Posterior vena cava (tissue), 2 donors: ENCODE data around the gene TNFRSF1B. TPM values are rescaled to one million over a fixed set of nuclear protein-coding genes. Genes with fewer than 3 reads are reported as not detected.
"Not testable (repeated sequence)": the region's sequence is repeated elsewhere in the genome, so short reads cannot be mapped to it uniquely, and the experiment has no call there.

Source experiments
- DNase-seq: peaks from one replicate; pipeline ENCODE4 v3.0.0-alpha.2; 2020; ENCODE audit warnings: low spot score
- intact Hi-C, 2 donors: fragments of 100-400 bp; cut with DNase I; formaldehyde crosslinking; loops; one replicate each; pipeline versions ENCODE4 v1.14.1 to v1.14.2; 2022 to 2023
- total RNA-seq, 2 donors: library from RNA; stranded (reverse); fragmentation: NEBNext Ultra II Directional; extraction: Animal tissue kit (Norgen Biotek cat#: 25700); gene quantifications; one replicate each; pipeline ENCODE4 v1.2.1, GENCODE V29; 2021
- donor health status: DM: yes; HTN: yes; CAD: no.
- donor health status: DM: yes; HTN: yes; CAD: no.

Gene TNFRSF1B
- total RNA-seq, 2 donors from 2014 or later, result 37.6 to 38.1 TPM

DNA sequence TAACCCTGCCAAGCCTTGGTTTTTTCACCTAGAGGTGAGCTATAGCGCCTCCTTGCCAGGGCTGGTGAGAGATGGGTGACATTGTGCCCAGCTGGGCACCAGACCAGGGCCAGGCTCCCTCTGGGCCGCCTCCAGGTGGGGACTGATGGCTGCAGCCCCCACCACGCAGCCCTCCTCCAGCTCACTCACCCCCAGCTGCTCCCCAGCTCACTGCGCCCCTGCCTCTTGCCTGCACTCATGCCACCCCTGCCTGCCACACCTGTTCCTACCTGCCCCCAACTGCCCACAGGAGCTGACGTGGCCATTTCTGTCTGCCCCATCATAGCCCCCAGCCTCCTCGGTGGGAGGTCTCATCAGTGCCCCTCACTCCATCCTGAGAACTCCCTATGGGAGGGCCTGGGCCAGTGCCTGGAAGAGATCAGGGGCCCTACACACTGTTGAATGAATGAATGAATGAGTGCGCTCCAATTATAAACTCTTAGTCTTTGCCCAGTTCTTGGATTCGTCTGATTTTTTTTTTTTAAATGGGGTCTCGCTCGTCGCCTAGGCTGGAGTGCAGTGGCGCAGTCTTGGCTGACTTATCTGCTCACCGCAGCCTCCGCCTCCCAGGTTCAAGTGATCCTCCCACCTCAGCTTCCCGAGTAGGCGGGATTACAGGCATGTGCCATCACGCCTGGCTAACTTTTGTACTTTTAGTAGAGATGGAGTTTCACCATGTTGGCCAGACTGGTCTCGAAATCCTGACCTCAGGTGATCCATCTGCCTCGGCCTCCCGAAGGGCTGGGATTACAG, 36.6 kb downstream of the TNFRSF1B start:
- DNase-seq, result no peak
- intact Hi-C loops, result no loop called here

DNA sequence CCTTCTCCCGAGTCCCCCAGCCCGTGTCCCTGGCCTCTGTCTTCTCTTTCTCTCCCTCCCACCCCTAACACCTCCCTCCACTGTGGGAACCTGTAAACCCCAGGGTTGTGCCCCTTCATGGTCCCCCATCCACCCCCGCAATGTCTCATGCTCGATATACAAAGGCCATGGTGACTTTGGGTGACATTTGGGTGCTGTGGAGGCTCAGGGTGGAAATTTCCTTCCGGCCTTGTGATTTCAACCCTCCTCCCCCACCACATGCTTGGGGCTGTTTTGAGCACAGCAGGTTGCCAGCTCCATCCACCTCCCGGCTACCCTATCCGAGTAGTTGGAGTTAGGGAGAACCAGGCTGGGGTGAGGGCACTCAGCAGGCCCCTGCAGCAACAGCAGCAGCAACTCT, 37.3 kb downstream of the TNFRSF1B start:
- no peak for DNase-seq
- intact Hi-C loops, result no loop called here

DNA sequence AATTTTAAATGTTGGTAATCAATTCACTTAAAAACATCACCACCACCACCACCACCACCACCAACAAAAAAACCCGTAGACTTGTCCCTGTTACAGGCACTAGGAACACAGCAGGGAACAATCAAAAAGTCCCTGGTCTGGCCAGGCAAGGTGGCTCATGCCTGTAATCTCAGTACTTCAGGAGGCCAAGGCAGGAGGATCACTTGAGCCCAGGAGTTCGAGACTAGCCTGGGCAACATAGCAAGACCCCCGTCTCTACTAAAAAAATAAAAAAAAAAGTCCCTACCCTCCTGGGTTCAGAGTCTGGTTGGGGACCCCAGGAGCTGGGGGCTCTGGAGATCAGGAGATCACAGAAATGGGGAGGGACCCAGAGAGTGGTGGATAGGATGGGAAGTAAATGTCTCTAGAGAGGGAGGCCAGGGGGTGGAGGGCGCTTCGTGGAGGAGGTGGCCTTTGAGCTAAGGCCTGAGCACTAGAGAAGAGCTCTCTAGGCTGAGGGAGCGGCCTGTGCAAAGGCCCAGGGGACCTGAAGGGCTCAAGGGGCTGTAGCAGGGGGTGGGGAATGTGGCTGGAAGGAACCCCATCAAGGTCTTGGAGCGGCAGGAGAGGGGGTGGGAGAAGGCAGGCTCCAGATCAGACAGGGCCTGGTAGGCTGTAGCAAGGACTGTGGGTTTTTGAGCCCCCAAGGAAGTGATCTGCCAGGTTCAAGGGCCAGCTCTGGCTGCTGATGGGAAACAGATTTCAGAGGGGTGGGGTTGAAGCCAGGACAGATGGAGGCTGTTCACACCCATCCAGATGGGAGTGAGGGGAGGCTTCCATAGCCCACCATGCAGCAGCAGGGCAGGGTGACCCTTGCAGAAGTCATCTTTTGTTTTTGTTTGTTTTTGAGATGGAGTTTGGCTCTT, 38.2 kb downstream of the TNFRSF1B start:
- no peak for DNase-seq
- intact Hi-C loops, result loop anchor here in 1 of 2 donors (5.0 kb wide), 1 partner anchor 78 kb away; no protein-coding TSS in a partner anchor

DNA sequence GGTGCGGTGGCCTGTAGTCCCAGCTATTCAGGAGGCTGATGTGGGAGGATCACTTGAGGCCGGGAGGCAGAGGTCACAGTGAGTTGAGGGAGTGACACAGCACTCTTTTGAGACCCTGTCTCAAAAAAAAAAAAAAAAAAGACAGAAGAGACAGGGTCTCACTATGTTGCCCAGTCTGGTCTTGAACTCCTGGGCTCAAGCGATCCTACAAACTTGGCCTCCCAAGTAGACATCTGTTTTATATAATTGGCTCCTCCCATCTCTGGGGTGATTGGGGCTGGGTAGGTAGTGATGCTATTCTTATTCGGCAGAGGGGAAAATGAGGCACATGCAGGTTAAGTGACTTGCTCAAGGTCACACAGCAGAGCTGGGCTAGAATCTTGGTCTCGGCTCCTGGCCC, 39.4 kb downstream of the TNFRSF1B start:
- DNase-seq, result no peak
- intact Hi-C loops, result loop anchor here in 1 of 2 donors (5.0 kb wide), 1 partner anchor 79 kb away; no protein-coding TSS in a partner anchor

DNA sequence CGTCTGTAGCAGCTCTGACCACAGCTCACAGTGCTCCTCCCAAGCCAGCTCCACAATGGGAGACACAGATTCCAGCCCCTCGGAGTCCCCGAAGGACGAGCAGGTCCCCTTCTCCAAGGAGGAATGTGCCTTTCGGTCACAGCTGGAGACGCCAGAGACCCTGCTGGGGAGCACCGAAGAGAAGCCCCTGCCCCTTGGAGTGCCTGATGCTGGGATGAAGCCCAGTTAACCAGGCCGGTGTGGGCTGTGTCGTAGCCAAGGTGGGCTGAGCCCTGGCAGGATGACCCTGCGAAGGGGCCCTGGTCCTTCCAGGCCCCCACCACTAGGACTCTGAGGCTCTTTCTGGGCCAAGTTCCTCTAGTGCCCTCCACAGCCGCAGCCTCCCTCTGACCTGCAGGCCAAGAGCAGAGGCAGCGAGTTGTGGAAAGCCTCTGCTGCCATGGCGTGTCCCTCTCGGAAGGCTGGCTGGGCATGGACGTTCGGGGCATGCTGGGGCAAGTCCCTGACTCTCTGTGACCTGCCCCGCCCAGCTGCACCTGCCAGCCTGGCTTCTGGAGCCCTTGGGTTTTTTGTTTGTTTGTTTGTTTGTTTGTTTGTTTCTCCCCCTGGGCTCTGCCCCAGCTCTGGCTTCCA, 40.1 kb downstream of the TNFRSF1B start:
- intact Hi-C loops, result loop anchor here in 1 of 2 donors (5.0 kb wide), 1 partner anchor 80 kb away; no protein-coding TSS in a partner anchor

DNA sequence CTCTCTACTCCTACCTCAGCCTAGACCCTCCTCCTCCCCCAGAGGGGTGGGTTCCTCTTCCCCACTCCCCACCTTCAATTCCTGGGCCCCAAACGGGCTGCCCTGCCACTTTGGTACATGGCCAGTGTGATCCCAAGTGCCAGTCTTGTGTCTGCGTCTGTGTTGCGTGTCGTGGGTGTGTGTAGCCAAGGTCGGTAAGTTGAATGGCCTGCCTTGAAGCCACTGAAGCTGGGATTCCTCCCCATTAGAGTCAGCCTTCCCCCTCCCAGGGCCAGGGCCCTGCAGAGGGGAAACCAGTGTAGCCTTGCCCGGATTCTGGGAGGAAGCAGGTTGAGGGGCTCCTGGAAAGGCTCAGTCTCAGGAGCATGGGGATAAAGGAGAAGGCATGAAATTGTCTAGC, 41.5 kb downstream of the TNFRSF1B start:
- intact Hi-C loops, result loop anchor here (2.0 to 5.0 kb wide), 2 partner anchors 81 to 83 kb away; no protein-coding TSS in a partner anchor
- no peak for DNase-seq

More for the DNA sequence above, 40.1 kb downstream of the TNFRSF1B start:
- no peak for DNase-seq

DNA sequence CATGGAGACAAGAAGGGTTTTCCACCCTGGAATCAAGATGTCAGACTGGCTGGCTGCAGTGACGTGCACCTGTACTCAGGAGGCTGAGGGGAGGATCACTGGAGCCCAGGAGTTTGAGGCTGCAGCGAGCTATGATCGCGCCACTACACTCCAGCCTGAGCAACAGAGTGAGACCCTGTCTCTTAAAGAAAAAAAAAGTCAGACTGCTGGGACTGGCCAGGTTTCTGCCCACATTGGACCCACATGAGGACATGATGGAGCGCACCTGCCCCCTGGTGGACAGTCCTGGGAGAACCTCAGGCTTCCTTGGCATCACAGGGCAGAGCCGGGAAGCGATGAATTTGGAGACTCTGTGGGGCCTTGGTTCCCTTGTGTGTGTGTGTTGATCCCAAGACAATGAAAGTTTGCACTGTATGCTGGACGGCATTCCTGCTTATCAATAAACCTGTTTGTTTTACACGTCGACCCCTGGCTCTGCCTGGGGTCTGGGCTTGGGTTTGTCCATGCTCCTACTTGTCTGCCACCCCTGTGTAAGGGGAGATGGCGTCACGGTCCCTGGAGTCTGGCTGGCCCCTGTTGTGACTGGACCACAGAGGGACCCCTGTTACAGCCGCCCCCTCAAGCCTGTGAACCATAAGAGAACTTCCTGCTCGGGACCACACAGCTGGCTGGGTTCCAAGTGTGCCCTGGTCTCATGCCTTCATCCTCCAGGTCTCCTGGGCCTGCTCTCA, 42.1 kb downstream of the TNFRSF1B start:
- peak; percentile 95 for DNase-seq
- intact Hi-C loops, result loop anchor here (2.0 to 5.0 kb wide), 2 partner anchors 82 to 84 kb away; no protein-coding TSS in a partner anchor

DNA sequence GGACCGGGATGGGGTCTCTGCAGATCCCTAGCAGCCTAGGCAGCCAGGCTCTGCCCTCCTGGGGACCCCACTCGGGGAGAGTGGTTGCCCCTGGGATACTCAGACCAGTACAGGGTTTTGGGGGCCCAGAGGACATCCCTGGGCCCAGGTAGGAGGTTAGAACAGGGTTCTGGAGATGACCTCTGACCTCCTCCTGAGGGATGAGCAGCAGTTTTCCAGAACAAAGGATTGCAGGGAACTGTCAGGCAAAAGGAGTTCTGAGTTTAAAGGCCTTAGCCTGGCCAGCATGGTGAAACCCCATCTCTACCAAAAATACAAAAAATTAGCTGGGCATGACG, 42.7 kb downstream of the TNFRSF1B start:
- intact Hi-C loops, result loop anchor here (2.0 to 5.0 kb wide), 2 partner anchors 82 to 85 kb away; no protein-coding TSS in a partner anchor

DNA sequence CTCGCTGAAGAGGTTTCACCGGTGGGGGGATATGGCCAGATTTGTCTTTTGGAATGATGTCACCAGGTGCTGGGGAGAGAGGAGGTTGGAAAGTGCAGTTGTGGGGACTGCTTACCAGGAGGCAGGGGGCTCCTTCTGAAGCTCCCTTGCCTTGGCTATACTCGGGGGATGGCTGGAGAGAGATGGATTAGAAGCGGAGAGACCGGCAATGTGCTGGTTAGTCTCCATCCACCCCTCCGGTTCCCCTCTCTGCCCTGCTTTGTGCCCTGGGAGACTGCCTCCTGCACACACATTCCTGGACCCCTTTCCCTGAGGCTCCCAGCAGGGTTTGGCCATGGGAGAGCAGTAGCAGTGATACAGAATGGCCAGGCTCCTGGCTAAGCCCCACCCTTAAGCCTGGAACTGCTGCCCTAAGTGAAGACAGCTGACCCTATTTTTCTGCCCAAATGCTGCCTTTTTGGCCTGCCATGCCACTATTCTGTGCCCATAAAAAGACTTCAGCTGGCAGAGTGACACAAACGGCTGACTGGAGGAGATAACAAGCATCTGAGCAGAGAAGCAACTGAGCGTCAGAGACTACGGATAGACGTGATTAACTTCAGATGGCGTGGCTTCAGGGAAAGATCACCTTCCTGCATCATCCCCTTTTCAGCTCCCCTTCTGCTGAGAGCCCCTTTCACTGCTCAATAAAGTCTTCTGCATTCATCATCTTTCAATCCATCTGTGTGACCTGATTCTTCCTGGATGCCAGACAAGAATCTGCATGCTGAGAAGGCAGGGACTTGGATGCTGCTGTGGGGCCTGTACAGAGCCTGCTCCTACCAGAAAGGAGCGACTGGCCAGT, 48.5 kb downstream of the TNFRSF1B start:
- DNase-seq, result no peak
- intact Hi-C loops, result no loop called here

More for the DNA sequence above, 42.7 kb downstream of the TNFRSF1B start:
- no peak for DNase-seq

DNA sequence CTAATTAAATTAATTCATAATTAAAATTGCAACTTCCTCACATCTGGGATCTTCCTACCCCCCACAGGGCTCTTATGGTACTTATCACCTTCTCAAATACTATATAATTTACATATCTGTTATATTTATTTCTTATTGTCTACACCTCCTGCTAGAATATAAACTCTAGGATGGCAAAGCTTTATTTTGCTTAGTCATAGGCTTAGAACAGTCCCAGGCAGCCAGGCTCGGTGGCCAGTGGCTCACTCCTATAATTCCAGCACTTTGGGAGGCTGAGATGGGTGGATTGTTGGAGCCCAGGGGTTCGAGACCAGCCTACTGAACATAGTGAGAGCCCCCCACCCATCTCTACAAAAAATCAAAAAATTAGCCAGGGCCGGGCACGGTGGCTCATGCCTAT, 53.0 kb downstream of the TNFRSF1B start:
- intact Hi-C loops, result no loop called here
- DNase-seq, result no peak

DNA sequence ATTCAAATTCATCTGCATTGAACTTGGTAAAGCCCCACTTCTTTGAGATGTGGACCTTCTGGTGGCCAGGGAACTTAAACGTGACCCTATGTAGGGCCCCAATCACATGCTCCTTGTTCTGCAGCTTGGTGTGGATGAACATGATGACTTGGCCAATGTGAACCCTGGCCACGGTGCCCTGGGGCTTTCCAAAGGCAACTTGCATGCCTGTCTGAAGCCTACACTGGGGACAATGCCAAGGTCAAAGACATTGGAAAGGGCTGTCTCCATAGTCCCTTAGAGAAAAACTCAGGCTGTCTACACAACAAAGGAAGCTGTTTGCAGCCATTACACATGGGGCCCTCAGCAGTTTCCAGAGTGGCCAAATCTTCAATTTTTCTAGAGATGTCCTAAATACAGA, 54.1 kb downstream of the TNFRSF1B start:
- peak; percentile 77 for DNase-seq
- intact Hi-C loops, result no loop called here

DNA sequence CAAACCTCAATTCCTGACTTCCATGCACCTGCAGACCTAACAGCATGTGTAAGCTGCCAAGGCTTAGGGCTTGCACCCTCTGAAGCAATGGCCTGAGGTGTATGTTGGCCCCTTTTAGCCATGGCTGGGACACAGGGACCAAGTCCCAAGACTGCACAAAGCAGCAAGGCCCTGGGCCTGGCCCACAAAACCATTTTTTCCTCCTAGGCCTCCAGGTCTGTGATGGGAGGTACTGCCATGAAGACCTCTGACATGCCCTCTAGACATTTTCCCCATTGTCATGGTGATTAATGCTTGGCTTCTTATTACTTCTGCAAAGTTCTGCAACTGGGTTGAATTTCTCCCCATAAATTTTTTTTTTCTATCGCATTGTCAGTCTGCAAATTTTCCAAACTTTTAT, 55.9 kb downstream of the TNFRSF1B start:
- intact Hi-C loops, result not testable (repeated sequence)

DNA sequence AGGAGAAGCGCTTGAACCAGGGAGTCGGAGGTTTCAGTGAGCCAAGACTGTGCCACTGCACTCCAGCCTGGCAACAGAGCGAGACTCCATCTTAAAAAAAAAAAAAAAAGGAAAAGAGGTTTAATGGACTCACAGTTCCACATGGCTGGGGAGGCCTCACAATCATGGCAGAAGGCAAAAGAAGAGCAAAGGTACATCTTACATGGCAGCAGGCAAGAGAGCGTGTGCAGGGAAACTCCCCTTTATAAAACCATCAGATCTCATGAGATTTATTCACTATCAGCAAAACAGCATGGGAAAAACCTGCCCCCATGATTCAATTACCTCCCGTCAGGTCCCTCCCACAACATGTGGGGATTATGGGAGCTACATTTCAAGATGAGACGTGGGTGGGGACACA, 57.3 kb downstream of the TNFRSF1B start:
- DNase-seq, intact Hi-C loops: not testable (repeated sequence)

More for the DNA sequence above, 55.9 kb downstream of the TNFRSF1B start:
- not testable (repeated sequence) for DNase-seq

DNA sequence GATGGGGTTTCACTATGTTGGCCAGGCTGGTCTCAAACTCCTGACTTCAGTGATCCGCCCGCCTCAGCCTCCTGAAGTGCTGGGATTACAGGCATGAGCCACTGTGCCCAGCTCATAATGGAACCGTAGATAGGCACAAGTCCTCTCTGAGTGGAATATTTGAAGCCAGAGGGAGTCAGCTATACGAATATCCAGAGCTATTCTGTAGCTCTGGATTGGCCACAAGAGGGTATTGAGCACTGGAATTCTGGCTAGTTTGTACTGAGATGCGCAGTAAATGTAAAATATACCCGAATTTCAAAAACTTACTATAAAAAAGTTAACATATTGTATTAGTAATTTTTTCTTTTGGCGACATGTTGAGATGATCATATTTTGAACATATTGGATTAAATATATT, 62.2 kb downstream of the TNFRSF1B start:
- intact Hi-C loops, result no loop called here
- DNase-seq, result no peak

DNA sequence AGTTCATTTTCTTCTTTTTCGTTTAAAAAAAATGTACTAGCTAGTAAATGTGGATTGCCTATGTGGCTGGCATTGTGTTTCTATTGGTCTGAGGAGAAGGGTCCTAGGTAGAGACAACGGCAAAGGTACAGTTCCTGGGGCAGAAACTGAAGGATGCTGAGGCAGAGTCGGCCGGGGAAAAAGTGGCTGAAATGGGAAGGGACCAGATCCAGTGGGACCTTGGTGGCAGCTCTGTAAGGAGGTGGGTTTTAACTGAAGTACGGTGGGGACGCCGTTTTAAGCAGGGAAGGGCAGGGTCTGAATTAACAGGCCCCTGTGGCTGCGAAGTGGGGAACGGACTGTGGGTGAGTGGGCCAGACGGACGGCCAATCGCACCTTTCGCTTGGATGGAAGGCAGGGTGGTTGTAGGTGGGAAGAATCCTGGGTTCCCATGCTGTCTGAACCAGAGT, 62.6 kb downstream of the TNFRSF1B start:
- intact Hi-C loops, result no loop called here
- no peak for DNase-seq

DNA sequence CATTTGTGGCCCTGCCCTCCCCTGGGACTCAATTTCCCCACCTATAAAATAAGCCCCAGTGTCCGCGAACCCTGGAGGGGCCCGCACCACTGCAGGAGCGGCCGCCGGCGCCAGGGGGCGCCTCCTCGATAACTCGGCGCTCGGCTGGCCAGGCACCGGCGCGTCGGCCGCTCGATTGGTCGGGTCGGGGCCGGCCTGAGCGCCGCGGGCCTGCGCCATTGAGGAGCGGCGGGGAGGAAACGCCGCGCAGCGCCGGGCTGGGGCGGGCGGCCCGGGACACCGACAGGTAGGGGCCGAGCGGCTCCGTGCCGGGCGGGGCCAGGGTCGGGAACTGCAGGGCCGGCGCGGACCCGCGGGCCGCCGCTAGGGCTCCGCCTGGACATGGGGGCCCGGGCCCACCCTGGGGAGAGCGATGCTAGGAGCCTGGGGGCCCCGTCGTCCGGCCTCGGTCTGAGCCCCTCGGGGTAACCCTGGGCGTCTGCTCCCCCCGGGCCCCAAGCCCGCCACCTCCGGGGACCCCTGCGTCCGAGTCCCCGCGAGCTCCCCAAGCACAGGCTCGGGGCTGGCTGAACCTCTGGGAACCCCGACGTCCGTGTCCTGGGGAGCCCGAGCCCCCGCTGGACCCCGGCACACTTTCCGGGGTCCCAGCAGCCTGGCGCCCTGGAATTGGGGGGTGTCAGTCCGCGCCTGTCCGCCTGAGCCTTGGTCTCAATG, 63.2 kb downstream of the TNFRSF1B start, which contains the start of gene VPS13D:
TSS of gene VPS13D (plus strand) at position 196 of the 714 bp plus-strand sequence. CDS start 4,237 bp downstream, outside the sequence.
- DNase-seq, result peak; percentile 96
- intact Hi-C loops, result no loop called here
